NCI-H2171 (cell line): Measurements from ENCODE around the gene GPR25.
"Not testable (repeated sequence)": the region's sequence is repeated elsewhere in the genome, so short reads cannot be mapped to it uniquely, and the experiment has no call there.

Source experiments
- DNase-seq: peaks from one replicate; lab custom pipeline; 2025; lab: John Stamatoyannopoulos, UW

GPR25 gene

DNA sequence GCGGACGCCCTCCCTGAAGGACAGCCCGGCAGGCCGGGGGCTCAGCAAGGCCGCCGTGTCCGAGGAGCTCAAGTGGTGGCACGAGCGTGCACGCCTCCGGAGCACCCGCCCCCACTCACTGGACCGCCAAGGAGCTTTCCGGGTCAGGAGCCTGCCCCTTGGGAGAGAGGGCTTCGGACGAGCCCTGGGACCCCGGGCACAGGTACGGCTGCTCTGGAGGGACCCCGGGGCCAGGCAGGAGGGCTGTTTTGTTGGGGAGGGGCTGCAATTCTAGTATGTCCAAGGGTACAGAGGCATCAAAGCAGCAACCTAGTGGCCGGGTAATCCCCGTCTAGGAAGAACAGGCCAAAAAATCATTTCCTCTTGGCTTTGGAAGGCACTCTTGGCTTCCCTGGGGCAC lies 39.2 kb downstream of the GPR25 start:
- DNase-seq = not testable (repeated sequence)

- no peak for DNase-seq
Observed at GRCh38 chr1:200912737-200913407, 40.1 kb downstream of the GPR25 start.

GRCh38 chr1:200916152-200916551 lies 43.4 kb downstream of the GPR25 start:
- no peak for DNase-seq

DNA sequence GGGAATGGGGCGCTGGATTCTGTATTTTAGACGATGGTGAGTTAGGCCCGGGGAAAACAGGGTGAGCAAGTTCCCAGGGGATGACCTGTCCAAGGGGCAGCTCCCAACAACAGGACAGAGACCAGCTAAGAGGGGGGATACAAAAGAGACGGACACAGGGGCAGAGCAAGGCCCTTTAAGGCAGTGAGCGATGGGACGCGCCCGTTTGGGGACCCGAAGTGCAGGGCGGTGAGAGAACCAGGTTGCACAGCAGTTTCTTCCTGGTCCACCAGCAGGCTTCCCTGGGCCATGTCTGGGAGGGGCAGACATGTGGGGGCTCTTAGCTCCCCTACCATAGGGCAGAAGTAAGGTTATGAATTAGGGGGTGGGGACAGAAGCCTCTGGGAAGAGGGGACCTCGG lies 43.9 kb downstream of the GPR25 start:
- DNase-seq = no peak

DNA sequence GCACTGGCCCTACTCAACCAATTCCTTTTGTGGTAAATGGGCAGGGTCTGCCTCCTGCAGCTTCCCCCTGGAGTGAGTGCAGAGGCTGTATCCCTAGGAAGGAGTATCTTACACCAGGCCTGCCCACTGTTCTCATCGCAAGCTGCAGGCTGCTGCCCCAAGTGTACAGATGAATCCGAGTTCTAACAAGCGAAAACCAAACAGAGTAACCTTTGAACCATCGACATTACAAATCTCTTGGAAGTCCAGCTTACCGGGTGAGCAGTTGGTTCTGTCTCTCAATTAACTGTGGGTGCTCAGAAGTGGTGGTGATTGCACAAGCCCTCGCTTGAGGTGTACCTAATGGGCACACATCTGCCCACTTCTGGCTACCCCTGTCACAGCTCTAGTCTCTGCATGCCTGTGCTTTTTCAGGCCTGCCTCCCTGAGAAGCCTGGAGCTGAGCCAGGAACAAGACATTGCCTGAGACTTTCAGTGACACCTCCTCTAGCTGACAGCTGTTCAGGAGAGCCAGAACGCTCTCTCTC lies 44.6 kb downstream of the GPR25 start:
- peak; percentile 89 for DNase-seq

GRCh38 chr1:200918006-200918405 lies 45.2 kb downstream of the GPR25 start:
- no peak for DNase-seq

GRCh38 chr1:200919386-200919785 lies 46.6 kb downstream of the GPR25 start:
- DNase-seq = no peak

DNA sequence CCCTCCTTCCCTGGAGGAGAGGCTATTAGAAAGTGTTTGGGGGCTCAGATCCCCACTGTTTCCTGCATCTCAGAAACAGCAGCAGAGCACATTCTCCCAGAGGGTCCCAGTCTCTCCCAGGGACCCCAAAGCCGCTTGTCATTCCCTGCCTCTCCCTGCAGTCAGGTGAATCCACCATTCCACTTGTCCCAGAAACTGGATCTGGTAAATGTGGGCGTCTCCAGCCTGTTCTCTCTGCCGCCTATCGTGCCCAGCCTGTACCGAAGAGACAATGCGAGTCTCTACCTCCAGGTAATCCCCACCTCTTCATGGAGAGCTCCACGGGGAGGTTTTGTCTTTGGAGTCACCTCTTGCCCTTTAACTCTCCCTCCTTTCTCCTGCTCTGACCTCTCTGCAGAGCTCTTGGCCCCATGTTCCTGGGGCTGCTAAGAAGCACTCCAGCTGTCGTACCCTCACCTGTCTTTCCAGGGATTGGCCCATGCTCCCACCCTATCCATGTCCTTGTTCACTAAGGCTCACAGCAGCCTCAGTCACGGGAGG lies 48.9 kb downstream of the GPR25 start:
- no peak for DNase-seq

DNA sequence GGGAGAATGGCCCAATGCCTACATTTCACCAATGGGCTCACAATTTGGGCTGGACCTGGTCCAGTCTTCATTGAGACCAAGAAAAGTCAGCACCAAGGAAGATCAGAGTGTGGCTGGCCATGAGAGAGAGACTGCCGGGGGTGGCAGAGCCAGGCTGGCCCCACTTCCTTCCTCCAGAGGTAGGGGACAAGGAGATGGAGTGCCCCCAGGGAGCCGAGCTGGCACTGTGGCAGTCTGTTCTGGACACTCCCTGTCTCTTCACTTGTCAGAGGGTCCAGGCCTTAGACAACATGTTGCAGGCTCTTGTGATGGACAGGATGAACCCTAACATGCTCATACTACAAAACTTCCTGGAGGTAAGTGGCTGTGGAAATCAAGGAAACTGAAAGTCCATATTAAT lies 49.6 kb downstream of the GPR25 start:
- no peak for DNase-seq

DNA sequence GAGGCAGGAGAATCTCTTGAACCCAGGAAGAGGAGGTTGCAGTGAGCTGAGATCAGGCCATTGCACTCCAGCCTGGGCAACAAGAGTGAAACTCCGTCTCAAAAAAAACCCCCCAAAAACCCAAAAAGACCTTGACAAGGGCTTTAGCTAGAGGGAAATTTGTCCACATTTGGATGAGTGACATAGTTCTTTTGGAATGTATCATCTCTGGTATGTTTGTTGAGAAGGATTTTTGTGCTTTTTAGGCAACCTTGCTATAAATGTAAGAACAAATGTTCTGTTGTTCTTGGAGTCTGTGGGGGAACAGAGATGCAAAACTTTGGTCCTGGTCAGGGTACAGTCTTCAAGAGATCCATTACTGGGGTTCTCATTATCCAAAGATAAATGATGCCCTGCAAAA lies 50.8 kb downstream of the GPR25 start:
- DNase-seq = no peak
